Stomach (tissue), 4 donors: ENCODE results near the gene GSC.

Experiments used
- CTCF ChIP-seq, 7 experiments: fragments of 450-650 bp in 4 of 7; fragments of 200-600 bp in 3 of 7; sonication (generic) in 3 of 7; IDR thresholded peaks; one replicate each; pipeline ENCODE4 v1.5.1; 2016 to 2019; ENCODE audit warnings: antibody characterized with exemption in 7 of 7, control low read depth in 2 of 7, mild to moderate bottlenecking in 1 of 7
- EP300 ChIP-seq: sonication (generic); formaldehyde crosslinking; IDR thresholded peaks from one replicate; pipeline ENCODE4 v1.6.1; 2017; ENCODE audit warnings: antibody characterized with exemption
- POLR2A ChIP-seq, 4 donors: fragments of 450-650 bp; IDR thresholded peaks; one replicate each; pipeline ENCODE4 v1.6.1; 2016; ENCODE audit warnings: antibody characterized with exemption in 4 of 4, control low read depth in 2 of 4, mild to moderate bottlenecking in 1 of 4, moderate library complexity in 1 of 4

- no peak for TF ChIP-seq CTCF (IDR thresholded peaks at IDR 0.05)
- no peak for TF ChIP-seq POLR2A (IDR thresholded peaks at IDR 0.05)
- TF ChIP-seq EP300 = no peak
Observed at GRCh38 chr14:94746131-94746530, 23.8 kb downstream of the GSC start.
